Retinal pigment epithelial cell (primary cell): ENCODE results near the gene ORMDL2.
"Not testable (repeated sequence)": the region's sequence is repeated elsewhere in the genome, so short reads cannot be mapped to it uniquely, and the experiment has no call there.

Experiments
- DNase-seq: peaks from one replicate; pipeline ENCODE4 v3.0.0-alpha.2; 2010; ENCODE audit warnings: low read depth
- H3K4me3 ChIP-seq: 2 replicates; pipeline ENCODE4 v1.5.1; 2011; ENCODE audit warnings: mild to moderate bottlenecking, low read length, control low read depth, moderate library complexity
- CTCF ChIP-seq: conservative IDR thresholded peaks from 2 replicates; pipeline ENCODE4 v1.5.1; 2011; ENCODE audit warnings: low read depth, low read length, control low read depth, inconsistent platforms

The ORMDL2 gene

GRCh38 chr12:55824726-55825125, 6.9 kb downstream of the ORMDL2 start:
- DNase-seq: no peak
- H3K4me3 ChIP-seq: no peak overlapping the region
- TF ChIP-seq CTCF: no peak

GRCh38 chr12:55827806-55828205, 10.0 kb downstream of the ORMDL2 start:
- TF ChIP-seq CTCF: no peak
- no peak overlapping the region for H3K4me3 ChIP-seq
- no peak for DNase-seq

GRCh38 chr12:55828357-55828756, 10.5 kb downstream of the ORMDL2 start:
- TF ChIP-seq CTCF: no peak
- peak overlapping the region; percentile 93 for H3K4me3 ChIP-seq
- no peak for DNase-seq

- no peak for TF ChIP-seq CTCF
- peak overlapping the region; percentile 93 for H3K4me3 ChIP-seq
- no peak for DNase-seq
Measured at GRCh38 chr12:55829967-55830600, 12.2 kb downstream of the ORMDL2 start.

GRCh38 chr12:55830601-55831446, 13.0 kb downstream of the ORMDL2 start:
- H3K4me3 ChIP-seq: peak overlapping the region; percentile 93
- no peak for DNase-seq
- no peak for TF ChIP-seq CTCF

GRCh38 chr12:55831447-55831815, 13.6 kb downstream of the ORMDL2 start:
- DNase-seq: no peak
- no peak for TF ChIP-seq CTCF
- H3K4me3 ChIP-seq: peak overlapping the region; percentile 93

GRCh38 chr12:55833056-55833455, 15.2 kb downstream of the ORMDL2 start:
- TF ChIP-seq CTCF: no peak
- no peak for DNase-seq
- H3K4me3 ChIP-seq: no peak overlapping the region

GRCh38 chr12:55834400-55834799, 16.6 kb downstream of the ORMDL2 start:
- not testable (repeated sequence) for H3K4me3 ChIP-seq, DNase-seq
